Transverse colon (tissue), 4 donors: ENCODE measurements around the gene FAM9C. TPM values are rescaled to one million over a fixed set of nuclear protein-coding genes. Genes with fewer than 3 reads are reported as not detected.

Source experiments
- DNase-seq: peaks from one replicate; pipeline ENCODE4 v3.0.0-alpha.2; 2019
- H3K27ac ChIP-seq, 4 donors: fragments of 200-600 bp; sonication (generic); 2 replicates each; pipeline ENCODE4 v1.5.1; 2016 to 2018; ENCODE audit warnings: inconsistent platforms in 4 of 4
- H3K27me3 ChIP-seq: fragments of 200-600 bp; sonication (generic); 2 replicates; pipeline ENCODE4 v1.5.1; 2017; ENCODE audit warnings: inconsistent platforms
- H3K36me3 ChIP-seq, 4 donors: fragments of 200-600 bp; sonication (generic); 2 replicates each; pipeline ENCODE4 v1.5.1; 2017 to 2019; ENCODE audit warnings: inconsistent platforms in 4 of 4
- H3K4me1 ChIP-seq, 4 donors: fragments of 200-600 bp; sonication (generic); 2 replicates each; pipeline ENCODE4 v1.5.1; 2017 to 2020; ENCODE audit warnings: inconsistent platforms in 4 of 4
- H3K4me3 ChIP-seq, 4 donors: fragments of 200-600 bp; sonication (generic); 1 replicate in 1 of 4; 2 replicates in 3 of 4; pipeline versions ENCODE4 v1.5.1 to v1.6.1; 2017 to 2019; ENCODE audit warnings: inconsistent platforms in 4 of 4
- H3K9me3 ChIP-seq, 2 donors: fragments of 200-600 bp; sonication (generic); 2 replicates each; pipeline ENCODE4 v1.5.1; 2017 to 2019; ENCODE audit warnings: inconsistent platforms in 2 of 2
- EP300 ChIP-seq: sonication (generic); formaldehyde crosslinking; IDR thresholded peaks from one replicate; pipeline ENCODE4 v1.6.1; 2017; ENCODE audit warnings: antibody characterized with exemption, low read depth
- POLR2A ChIP-seq: fragments of 450-650 bp; IDR thresholded peaks from one replicate; pipeline ENCODE4 v1.6.1; 2016; ENCODE audit warnings: antibody characterized with exemption, mild to moderate bottlenecking, moderate library complexity
- POLR2AphosphoS5 ChIP-seq, 3 donors: sonication (generic); formaldehyde crosslinking; IDR thresholded peaks; one replicate each; pipeline ENCODE4 v1.6.1; 2016; ENCODE audit warnings: antibody characterized with exemption in 3 of 3
- WGBS, 2 donors: methylation state at CpG; one replicate each; pipeline ENCODE4 v1.1.5; 2018; ENCODE audit warnings: low coverage in 1 of 2; 5-methylcytosine and 5-hydroxymethylcytosine counted together
- in situ Hi-C, 4 donors: fragments of 200-750 bp; cut with MboI; loops; one replicate each; pipeline versions ENCODE4 v1.15.0 to v1.15.1; 2017; ENCODE audit warnings: low sequenced_read_pairs in 3 of 4, low pct_ligation_motif_present in 1 of 4, low pct_unique_long_range_greater_than_20kb in 1 of 4
- intact Hi-C: fragments of 100-400 bp; cut with DNase I; formaldehyde crosslinking; loops from one replicate; pipeline ENCODE4 v1.15.1; 2023; ENCODE audit warnings: low total_unique reads
- total RNA-seq, 4 donors: library from RNA; depleted of rRNA; stranded (reverse); fragments of >200 nt; gene quantifications; one replicate each; pipeline ENCODE4 v1.1.0, GENCODE V29; 2016
- TF ChIP-seq, protein P1 (sequence below), 5 experiments: fragments of 200-600 bp in 3 of 5; fragments of 450-650 bp in 2 of 5; sonication (generic) in 3 of 5; IDR thresholded peaks; 1 replicate in 2 of 5; 2 replicates in 3 of 5; pipeline ENCODE4 v1.5.1; 2016 to 2017; ENCODE audit warnings: antibody characterized with exemption in 5 of 5, inconsistent platforms in 3 of 5, mild to moderate bottlenecking in 2 of 5, moderate library complexity in 1 of 5

Gene FAM9C
- total RNA-seq, 4 donors from 2014 or later, result 0.14 to 0.64 TPM; not detected in 2

DNA sequence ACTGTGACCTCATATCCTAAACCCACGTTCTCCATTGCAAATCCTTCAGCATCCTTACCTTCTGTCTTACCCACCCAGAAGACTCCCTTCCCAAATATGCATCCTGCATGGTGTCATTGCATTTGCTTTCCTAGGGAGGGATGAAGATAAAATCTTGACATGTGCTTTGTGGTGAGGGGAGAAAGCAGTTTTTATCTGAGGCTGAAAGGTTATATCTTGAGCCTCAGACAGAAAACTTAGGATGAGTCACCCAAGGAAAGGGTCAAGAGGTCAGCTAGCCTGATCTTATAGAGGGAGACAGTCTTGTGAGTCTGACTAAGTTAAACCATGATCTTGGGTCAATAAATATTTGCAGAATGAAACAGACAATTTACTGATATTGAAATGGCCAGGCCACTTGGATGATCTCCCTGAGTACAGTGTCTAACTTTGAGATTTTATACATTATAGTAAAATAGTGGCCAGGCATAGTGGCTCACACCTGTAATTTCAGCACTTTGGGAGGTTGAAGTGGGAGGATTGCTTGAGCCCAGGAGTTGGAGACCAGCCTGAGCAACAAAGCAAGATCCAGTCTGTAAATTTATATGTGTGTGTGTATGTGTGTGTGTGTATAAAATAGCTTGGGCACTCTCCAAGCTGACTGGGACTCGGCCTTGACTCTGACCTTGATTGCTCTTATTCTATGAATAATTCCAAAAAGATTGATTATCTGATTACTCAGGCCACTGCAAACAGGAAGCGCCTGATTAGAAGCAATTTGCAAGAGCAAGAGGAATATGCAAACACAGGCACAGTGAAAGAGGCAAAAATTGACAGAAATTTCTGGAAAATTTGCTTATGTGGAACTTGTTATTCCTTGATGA, 15.4 kb upstream of the FAM9C start:
- 57 to 64% methylated on average over 1 to 3 of the region's 3 CpGs for WGBS, 2 donors
- Histone ChIP-seq H3K4me1 (no peaks in the 10 kb centered on the region), H3K36me3 (no peaks in the 10 kb centered on the region), H3K9me3 (no peaks in the 10 kb centered on the region), H3K27ac (no peak overlapping the region), H3K27me3 (no peaks in the 10 kb centered on the region), H3K4me3 (no peak overlapping the region)
- no peak for TF ChIP-seq EP300
- TF ChIP-seq POLR2AphosphoS5 (IDR thresholded peaks at IDR 0.05), result no peak
- no peak for TF ChIP-seq POLR2A
- TF ChIP-seq, protein P1, sequence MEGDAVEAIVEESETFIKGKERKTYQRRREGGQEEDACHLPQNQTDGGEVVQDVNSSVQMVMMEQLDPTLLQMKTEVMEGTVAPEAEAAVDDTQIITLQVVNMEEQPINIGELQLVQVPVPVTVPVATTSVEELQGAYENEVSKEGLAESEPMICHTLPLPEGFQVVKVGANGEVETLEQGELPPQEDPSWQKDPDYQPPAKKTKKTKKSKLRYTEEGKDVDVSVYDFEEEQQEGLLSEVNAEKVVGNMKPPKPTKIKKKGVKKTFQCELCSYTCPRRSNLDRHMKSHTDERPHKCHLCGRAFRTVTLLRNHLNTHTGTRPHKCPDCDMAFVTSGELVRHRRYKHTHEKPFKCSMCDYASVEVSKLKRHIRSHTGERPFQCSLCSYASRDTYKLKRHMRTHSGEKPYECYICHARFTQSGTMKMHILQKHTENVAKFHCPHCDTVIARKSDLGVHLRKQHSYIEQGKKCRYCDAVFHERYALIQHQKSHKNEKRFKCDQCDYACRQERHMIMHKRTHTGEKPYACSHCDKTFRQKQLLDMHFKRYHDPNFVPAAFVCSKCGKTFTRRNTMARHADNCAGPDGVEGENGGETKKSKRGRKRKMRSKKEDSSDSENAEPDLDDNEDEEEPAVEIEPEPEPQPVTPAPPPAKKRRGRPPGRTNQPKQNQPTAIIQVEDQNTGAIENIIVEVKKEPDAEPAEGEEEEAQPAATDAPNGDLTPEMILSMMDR (IDR thresholded peaks at IDR 0.05), result no peak
- DNase-seq, result no peak
- intact Hi-C loops (no loop called here), in situ Hi-C loops (no loop called here)

DNA sequence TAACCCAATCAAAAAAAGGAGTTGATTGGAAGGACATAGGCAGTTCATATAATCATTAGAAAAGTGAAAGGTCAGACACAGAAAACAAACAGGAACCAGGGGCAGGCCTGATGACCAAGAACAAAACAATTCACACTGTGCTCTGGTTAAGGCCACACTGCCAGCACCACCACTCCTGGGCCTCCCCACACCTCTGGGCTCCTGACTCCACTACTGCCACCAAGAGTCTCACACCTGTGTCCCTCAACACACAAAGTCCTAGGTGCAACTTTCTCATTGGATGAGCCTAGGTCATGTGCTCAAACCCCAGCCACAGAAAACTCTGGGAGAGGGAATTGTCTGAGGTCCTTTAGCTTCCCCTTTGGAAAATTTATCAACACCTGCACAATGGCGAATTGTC, 11.1 kb upstream of the FAM9C start:
- Histone ChIP-seq H3K9me3 (no peaks in the 10 kb centered on the region), H3K27ac (no peak overlapping the region), H3K27me3 (no peaks in the 10 kb centered on the region), H3K36me3 (no peaks in the 10 kb centered on the region), H3K4me1 (no peaks in the 10 kb centered on the region), H3K4me3 (no peak overlapping the region)
- intact Hi-C loops (no loop called here), in situ Hi-C loops (no loop called here)
- DNase-seq, result no peak
- WGBS, 2 donors, result 92% methylated on average over 1 of the region's 1 CpG; no CpG with 5 or more reads in 1 of the 2 donors
- no peak for TF ChIP-seq POLR2A
- TF ChIP-seq, protein P1 (IDR thresholded peaks at IDR 0.05), result no peak
- TF ChIP-seq EP300, result no peak
- no peak for TF ChIP-seq POLR2AphosphoS5 (IDR thresholded peaks at IDR 0.05)

DNA sequence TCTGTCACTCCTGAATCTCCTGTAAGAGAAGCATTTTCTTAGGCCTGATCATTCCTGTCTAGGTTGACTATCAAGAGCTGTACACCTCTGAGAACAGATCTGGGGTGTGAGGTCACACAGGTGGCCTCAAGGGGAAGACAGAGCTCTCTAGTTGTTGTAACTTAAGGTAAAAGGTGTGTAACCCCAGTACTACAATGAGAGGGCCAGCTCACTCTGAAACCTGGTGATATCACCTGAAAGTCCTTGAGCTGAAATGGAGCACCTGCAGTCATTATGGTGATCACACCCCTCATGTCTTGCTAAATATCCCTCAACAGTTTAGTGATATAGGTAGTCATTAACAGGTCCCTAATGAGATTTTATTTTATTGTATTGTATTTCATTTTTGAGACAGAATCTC, 8.8 kb upstream of the FAM9C start:
- no peak for TF ChIP-seq POLR2AphosphoS5 (IDR thresholded peaks at IDR 0.05)
- TF ChIP-seq POLR2A, result no peak
- TF ChIP-seq, protein P1 (IDR thresholded peaks at IDR 0.05), result no peak
- TF ChIP-seq EP300, result no peak
- intact Hi-C loops, result no loop called here
- Histone ChIP-seq H3K4me1 (no peaks in the 10 kb centered on the region), H3K36me3 (no peaks in the 10 kb centered on the region), H3K9me3 (no peaks in the 10 kb centered on the region), H3K27me3 (no peaks in the 10 kb centered on the region), H3K27ac (no peak overlapping the region), H3K4me3 (no peak overlapping the region)
- in situ Hi-C loops, result no loop called here
- DNase-seq, result no peak

DNA sequence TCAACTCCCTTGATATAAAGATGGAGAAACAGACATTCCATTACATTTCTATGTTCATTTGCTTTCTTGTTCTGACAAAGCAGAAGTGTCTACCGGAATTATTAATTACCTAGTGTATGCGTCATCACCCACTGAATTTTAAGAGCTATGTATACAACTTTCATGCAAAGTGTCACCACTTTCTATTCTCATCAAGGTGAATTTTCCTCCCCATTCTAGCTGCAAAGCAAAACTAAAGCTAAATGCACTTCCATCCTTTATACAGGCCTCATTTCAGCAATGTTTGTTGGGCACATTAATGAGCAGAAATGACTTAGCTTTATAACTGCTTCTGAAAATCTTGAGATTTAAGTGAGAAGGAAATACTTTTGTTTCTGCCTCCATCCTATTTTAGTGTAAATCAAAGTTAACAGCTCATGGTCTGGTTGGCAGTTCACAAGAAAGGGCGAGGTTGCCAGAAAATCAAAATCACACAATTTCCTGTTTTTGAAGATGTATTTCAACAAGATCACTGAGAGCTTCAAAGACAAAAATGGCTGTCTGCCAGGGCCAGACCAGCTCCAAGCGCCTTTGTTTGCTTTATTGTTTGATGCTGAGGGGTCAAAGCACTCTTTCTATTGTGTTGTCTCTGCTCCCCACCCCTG, 7.2 kb upstream of the FAM9C start:
- TF ChIP-seq EP300 (no peak), POLR2AphosphoS5 (IDR thresholded peaks at IDR 0.05) (no peak), POLR2A (no peak)
- TF ChIP-seq, protein P1 (IDR thresholded peaks at IDR 0.05), result no peak
- no peak overlapping the region for H3K4me3 ChIP-seq
- in situ Hi-C loops (no loop called here), intact Hi-C loops (no loop called here)
- H3K9me3 ChIP-seq, result no peaks in the 10 kb centered on the region
- no peaks in the 10 kb centered on the region for H3K27me3 ChIP-seq
- H3K27ac ChIP-seq, result no peak overlapping the region
- no peak for DNase-seq
- 50 to 57% methylated on average over 2 to 4 of the region's 4 CpGs for WGBS, 2 donors
- H3K4me1 ChIP-seq, result no peaks in the 10 kb centered on the region
- no peaks in the 10 kb centered on the region for H3K36me3 ChIP-seq
